ENCODE results near the gene LILRB2. TPM values are rescaled to one million over a fixed set of nuclear protein-coding genes. Genes with fewer than 3 reads are reported as not detected.

LILRB2 gene
- total and polyA plus RNA-seq, 2 donors (not counting 3 experiments of a cell fraction or from before 2014, with no cell fraction given) = not detected

DNA sequence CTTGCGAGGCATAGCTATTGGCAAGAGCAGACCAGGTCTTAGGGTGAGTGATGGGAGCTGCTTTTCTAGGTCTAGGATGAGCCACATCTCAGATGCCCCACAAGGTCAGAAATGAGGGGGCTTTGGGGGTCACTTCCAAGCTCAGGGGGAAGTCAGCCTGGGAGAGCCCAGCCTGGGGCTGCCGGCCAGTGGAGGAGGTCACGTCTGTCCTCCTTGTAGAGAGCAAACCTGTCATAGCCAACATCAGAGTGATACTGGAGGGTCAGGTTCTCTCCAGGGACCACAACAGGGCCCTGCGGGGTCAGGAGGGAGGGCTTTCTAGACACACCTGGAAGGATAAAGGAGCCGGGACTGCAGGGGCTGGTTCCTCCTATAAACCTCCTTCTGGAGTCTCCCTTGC, 29.6 kb upstream of the LILRB2 start:
- DNase-seq (ENCODE audit: low read depth, low spot score) (no peak), FAIRE-seq (no peak)
- ChIA-PET POLR2A (no interaction called here), CTCF (interaction anchor here (0.8 to 1.0 kb wide), 2 partner anchors 14 to 45 kb away, joined by 3 to 4 read pairs; no protein-coding TSS in a partner anchor)
- H3K9ac ChIP-seq (replicated peaks; ENCODE audit: extremely low read depth, insufficient read depth, low read length) = no peak overlapping the region
- no peaks in the 10 kb centered on the region for H3K4me1 ChIP-seq (ENCODE audit: control insufficient read depth, extremely low read depth, insufficient read depth, low read length)
- intact Hi-C loops (cut with micrococcal nuclease) (no loop called here), dilution Hi-C loops (cut with MboI; ENCODE audit: extremely low pct_ligation_motif_present, low sequenced_read_pairs) (no loop called here)
- no peak overlapping the region for H3K4me3 ChIP-seq (replicated peaks in 1 of 3; ENCODE audit: insufficient read depth in 1 of 3, low read depth in 1 of 3, low read length in 3 of 3)
- no peaks in the 10 kb centered on the region for H3K27me3 ChIP-seq (ENCODE audit: control insufficient read depth in 2 of 2, insufficient read depth in 2 of 2, low read length in 2 of 2)
- no peaks in the 10 kb centered on the region for H3K79me2 ChIP-seq (ENCODE audit: control insufficient read depth, insufficient read depth, low read length)
- TF ChIP-seq POLR2AphosphoS5 (IDR thresholded peaks at IDR 0.05; ENCODE audit: insufficient read depth, low read depth, low read length) = no peak
- TF ChIP-seq EZH2 (IDR thresholded peaks at IDR 0.05; ENCODE audit: borderline replicate concordance, low read depth, low read length, severe bottlenecking) = no peak
- no peak for TF ChIP-seq POLR2A (IDR thresholded peaks at IDR 0.05; ENCODE audit: low read depth, low read length)
- TF ChIP-seq JUN (IDR thresholded peaks at IDR 0.05; ENCODE audit: borderline replicate concordance, insufficient read depth, insufficient read length, low read depth) = no peak
- no peaks in the 10 kb centered on the region for H3K9me1 ChIP-seq (replicated peaks; ENCODE audit: control insufficient read depth, extremely low read depth, insufficient read depth, low read length)
- H2AFZ ChIP-seq (ENCODE audit: low read depth, low read length) = no peak overlapping the region
- H4K20me1 ChIP-seq (replicated peaks; ENCODE audit: control insufficient read depth, extremely low read depth, insufficient read depth, low read length) = no peaks in the 10 kb centered on the region
- no peak overlapping the region for H3K4me2 ChIP-seq (ENCODE audit: insufficient read depth, low read length)
- no peak overlapping the region for H3K27ac ChIP-seq (ENCODE audit: insufficient read depth, low read depth, low read length)
- BruUV-seq (replicated peaks) = no TSS peak
- no peaks in the 10 kb centered on the region for H3K9me3 ChIP-seq (replicated peaks; ENCODE audit: control insufficient read depth, insufficient read depth, low read length)
- no peaks in the 10 kb centered on the region for H3K36me3 ChIP-seq (ENCODE audit: control insufficient read depth in 2 of 2, extremely low read depth in 1 of 2, insufficient read depth in 2 of 2, low read length in 2 of 2)

DNA sequence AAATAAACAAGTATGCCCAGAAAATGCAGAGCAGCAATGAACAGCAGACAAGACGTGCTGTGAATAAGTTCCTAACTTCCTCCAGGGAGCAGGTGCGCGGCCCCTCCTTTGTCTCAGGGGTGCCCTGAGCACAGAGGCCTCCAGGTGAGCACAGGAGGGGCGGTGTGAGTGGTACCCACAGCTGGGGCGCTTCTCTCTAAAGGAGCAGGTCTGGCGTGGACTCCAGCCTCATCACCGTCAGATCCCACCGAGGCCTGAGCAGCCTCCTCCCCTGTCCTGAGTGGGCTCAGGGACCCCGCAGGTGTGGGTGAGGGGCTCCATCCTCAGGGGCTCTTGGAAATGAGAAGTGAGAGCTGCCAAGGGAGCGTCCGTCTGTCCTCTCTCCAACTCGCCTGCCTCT, 28.9 kb upstream of the LILRB2 start:
- DNase-seq (ENCODE audit: low read depth, low spot score) (no peak), FAIRE-seq (no peak)
- Histone ChIP-seq H3K4me3 (replicated peaks in 1 of 3; ENCODE audit: insufficient read depth in 1 of 3, low read depth in 1 of 3, low read length in 3 of 3) (no peak overlapping the region), H4K20me1 (replicated peaks; ENCODE audit: control insufficient read depth, extremely low read depth, insufficient read depth, low read length) (no peaks in the 10 kb centered on the region), H3K27me3 (ENCODE audit: control insufficient read depth in 2 of 2, insufficient read depth in 2 of 2, low read length in 2 of 2) (no peaks in the 10 kb centered on the region), H3K9me1 (replicated peaks; ENCODE audit: control insufficient read depth, extremely low read depth, insufficient read depth, low read length) (no peaks in the 10 kb centered on the region), H3K4me2 (ENCODE audit: insufficient read depth, low read length) (no peak overlapping the region), H3K36me3 (ENCODE audit: control insufficient read depth in 2 of 2, extremely low read depth in 1 of 2, insufficient read depth in 2 of 2, low read length in 2 of 2) (no peaks in the 10 kb centered on the region), H3K79me2 (ENCODE audit: control insufficient read depth, insufficient read depth, low read length) (no peaks in the 10 kb centered on the region), H3K4me1 (ENCODE audit: control insufficient read depth, extremely low read depth, insufficient read depth, low read length) (no peaks in the 10 kb centered on the region), H2AFZ (ENCODE audit: low read depth, low read length) (no peak overlapping the region), H3K27ac (ENCODE audit: insufficient read depth, low read depth, low read length) (no peak overlapping the region), H3K9ac (replicated peaks; ENCODE audit: extremely low read depth, insufficient read depth, low read length) (no peak overlapping the region), H3K9me3 (replicated peaks; ENCODE audit: control insufficient read depth, insufficient read depth, low read length) (no peaks in the 10 kb centered on the region)
- dilution Hi-C loops (cut with MboI; ENCODE audit: extremely low pct_ligation_motif_present, low sequenced_read_pairs) (no loop called here), intact Hi-C loops (cut with micrococcal nuclease) (no loop called here)
- TF ChIP-seq GATA2 (IDR thresholded peaks at IDR 0.05; ENCODE audit: insufficient read depth, insufficient read length, low read depth, low read length) = no peak
- no peak for TF ChIP-seq POLR2AphosphoS5 (IDR thresholded peaks at IDR 0.05; ENCODE audit: insufficient read depth, low read depth, low read length)
- TF ChIP-seq FOS (IDR thresholded peaks at IDR 0.05; ENCODE audit: borderline replicate concordance, insufficient read depth, low read length) = no peak
- no peak for TF ChIP-seq JUN (IDR thresholded peaks at IDR 0.05; ENCODE audit: borderline replicate concordance, insufficient read depth, insufficient read length, low read depth)
- no TSS peak for BruUV-seq (replicated peaks)
- POLR2A ChIA-PET = no interaction called here
- CTCF ChIA-PET = interaction anchor here (0.8 to 1.0 kb wide), 2 partner anchors 15 to 44 kb away, joined by 3 to 4 read pairs; no protein-coding TSS in a partner anchor

All from endothelial cell of umbilical vein (primary cell).